Measurements from ENCODE around the gene FOS.

FOS gene

DNA sequence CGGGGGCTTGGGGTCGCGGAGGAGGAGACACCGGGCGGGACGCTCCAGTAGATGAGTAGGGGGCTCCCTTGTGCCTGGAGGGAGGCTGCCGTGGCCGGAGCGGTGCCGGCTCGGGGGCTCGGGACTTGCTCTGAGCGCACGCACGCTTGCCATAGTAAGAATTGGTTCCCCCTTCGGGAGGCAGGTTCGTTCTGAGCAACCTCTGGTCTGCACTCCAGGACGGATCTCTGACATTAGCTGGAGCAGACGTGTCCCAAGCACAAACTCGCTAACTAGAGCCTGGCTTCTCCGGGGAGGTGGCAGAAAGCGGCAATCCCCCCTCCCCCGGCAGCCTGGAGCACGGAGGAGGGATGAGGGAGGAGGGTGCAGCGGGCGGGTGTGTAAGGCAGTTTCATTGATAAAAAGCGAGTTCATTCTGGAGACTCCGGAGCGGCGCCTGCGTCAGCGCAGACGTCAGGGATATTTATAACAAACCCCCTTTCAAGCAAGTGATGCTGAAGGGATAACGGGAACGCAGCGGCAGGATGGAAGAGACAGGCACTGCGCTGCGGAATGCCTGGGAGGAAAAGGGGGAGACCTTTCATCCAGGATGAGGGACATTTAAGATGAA, 630 bp downstream of the FOS start:
- peak overlapping the region; percentile 70 for H3K27ac ChIP-seq
- TF ChIP-seq, protein P1, sequence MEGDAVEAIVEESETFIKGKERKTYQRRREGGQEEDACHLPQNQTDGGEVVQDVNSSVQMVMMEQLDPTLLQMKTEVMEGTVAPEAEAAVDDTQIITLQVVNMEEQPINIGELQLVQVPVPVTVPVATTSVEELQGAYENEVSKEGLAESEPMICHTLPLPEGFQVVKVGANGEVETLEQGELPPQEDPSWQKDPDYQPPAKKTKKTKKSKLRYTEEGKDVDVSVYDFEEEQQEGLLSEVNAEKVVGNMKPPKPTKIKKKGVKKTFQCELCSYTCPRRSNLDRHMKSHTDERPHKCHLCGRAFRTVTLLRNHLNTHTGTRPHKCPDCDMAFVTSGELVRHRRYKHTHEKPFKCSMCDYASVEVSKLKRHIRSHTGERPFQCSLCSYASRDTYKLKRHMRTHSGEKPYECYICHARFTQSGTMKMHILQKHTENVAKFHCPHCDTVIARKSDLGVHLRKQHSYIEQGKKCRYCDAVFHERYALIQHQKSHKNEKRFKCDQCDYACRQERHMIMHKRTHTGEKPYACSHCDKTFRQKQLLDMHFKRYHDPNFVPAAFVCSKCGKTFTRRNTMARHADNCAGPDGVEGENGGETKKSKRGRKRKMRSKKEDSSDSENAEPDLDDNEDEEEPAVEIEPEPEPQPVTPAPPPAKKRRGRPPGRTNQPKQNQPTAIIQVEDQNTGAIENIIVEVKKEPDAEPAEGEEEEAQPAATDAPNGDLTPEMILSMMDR (IDR thresholded peaks at IDR 0.05): no peak
- no peak for TF ChIP-seq ZFX (IDR thresholded peaks at IDR 0.05; ENCODE audit: borderline replicate concordance)

DNA sequence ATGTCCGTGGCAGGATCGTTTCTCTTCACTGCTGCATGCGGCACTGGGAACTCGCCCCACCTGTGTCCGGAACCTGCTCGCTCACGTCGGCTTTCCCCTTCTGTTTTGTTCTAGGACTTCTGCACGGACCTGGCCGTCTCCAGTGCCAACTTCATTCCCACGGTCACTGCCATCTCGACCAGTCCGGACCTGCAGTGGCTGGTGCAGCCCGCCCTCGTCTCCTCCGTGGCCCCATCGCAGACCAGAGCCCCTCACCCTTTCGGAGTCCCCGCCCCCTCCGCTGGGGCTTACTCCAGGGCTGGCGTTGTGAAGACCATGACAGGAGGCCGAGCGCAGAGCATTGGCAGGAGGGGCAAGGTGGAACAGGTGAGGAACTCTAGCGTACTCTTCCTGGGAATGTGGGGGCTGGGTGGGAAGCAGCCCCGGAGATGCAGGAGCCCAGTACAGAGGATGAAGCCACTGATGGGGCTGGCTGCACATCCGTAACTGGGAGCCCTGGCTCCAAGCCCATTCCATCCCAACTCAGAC, 1.2 kb downstream of the FOS start:
- no peak for TF ChIP-seq ZFX (IDR thresholded peaks at IDR 0.05; ENCODE audit: borderline replicate concordance)
- TF ChIP-seq, protein P1 (IDR thresholded peaks at IDR 0.05): no peak
- H3K27ac ChIP-seq: no peak overlapping the region

DNA sequence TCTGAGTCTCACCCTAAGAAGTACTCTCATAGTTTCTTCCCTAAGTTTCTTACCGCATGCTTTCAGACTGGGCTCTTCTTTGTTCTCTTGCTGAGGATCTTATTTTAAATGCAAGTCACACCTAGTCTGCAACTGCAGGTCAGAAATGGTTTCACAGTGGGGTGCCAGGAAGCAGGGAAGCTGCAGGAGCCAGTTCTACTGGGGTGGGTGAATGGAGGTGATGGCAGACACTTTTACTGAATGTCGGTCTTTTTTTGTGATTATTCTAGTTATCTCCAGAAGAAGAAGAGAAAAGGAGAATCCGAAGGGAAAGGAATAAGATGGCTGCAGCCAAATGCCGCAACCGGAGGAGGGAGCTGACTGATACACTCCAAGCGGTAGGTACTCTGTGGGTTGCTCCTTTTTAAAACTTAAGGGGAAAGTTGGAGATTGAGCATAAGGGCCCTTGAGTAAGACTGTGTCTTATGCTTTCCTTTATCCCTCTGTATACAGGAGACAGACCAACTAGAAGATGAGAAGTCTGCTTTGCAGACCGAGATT, 1.7 kb downstream of the FOS start:
- no peak for TF ChIP-seq ZFX (IDR thresholded peaks at IDR 0.05; ENCODE audit: borderline replicate concordance)
- TF ChIP-seq, protein P1 (IDR thresholded peaks at IDR 0.05): no peak
- no peak overlapping the region for H3K27ac ChIP-seq

DNA sequence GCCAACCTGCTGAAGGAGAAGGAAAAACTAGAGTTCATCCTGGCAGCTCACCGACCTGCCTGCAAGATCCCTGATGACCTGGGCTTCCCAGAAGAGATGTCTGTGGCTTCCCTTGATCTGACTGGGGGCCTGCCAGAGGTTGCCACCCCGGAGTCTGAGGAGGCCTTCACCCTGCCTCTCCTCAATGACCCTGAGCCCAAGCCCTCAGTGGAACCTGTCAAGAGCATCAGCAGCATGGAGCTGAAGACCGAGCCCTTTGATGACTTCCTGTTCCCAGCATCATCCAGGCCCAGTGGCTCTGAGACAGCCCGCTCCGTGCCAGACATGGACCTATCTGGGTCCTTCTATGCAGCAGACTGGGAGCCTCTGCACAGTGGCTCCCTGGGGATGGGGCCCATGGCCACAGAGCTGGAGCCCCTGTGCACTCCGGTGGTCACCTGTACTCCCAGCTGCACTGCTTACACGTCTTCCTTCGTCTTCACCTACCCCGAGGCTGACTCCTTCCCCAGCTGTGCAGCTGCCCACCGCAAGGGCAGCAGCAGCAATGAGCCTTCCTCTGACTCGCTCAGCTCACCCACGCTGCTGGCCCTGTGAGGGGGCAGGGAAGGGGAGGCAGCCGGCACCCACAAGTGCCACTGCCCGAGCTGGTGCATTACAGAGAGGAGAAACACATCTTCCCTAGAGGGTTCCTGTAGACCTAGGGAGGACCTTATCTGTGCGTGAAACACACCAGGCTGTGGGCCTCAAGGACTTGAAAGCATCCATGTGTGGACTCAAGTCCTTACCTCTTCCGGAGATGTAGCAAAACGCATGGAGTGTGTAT, 2.4 kb downstream of the FOS start:
- 0 out of 2 replicates have a peak overlapping the region, but pooled peaks have one; percentile 59 for H3K27ac ChIP-seq
- TF ChIP-seq, protein P1 (IDR thresholded peaks at IDR 0.05): no peak
- TF ChIP-seq ZFX (IDR thresholded peaks at IDR 0.05; ENCODE audit: borderline replicate concordance): no peak

DNA sequence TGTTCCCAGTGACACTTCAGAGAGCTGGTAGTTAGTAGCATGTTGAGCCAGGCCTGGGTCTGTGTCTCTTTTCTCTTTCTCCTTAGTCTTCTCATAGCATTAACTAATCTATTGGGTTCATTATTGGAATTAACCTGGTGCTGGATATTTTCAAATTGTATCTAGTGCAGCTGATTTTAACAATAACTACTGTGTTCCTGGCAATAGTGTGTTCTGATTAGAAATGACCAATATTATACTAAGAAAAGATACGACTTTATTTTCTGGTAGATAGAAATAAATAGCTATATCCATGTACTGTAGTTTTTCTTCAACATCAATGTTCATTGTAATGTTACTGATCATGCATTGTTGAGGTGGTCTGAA, 3.0 kb downstream of the FOS start:
- 0 out of 2 replicates have a peak overlapping the region, but pooled peaks have one; percentile 59 for H3K27ac ChIP-seq
- TF ChIP-seq, protein P1 (IDR thresholded peaks at IDR 0.05): no peak
- TF ChIP-seq ZFX (IDR thresholded peaks at IDR 0.05; ENCODE audit: borderline replicate concordance): no peak

DNA sequence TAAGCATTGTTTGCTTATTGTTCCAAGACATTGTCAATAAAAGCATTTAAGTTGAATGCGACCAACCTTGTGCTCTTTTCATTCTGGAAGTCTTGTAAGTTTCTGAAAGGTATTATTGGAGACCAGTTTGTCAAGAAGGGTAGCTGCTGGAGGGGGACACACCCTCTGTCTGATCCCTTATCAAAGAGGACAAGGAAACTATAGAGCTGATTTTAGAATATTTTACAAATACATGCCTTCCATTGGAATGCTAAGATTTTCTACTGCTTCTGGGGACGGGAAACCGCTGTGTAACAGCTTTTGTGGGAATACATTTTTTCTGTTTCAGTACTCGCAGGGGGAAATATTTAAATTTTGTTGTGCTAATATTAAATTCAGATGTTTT, 3.5 kb downstream of the FOS start:
- peak overlapping the region; percentile 59; the same call in 1 of the 2 replicates for H3K27ac ChIP-seq
- TF ChIP-seq, protein P1 (IDR thresholded peaks at IDR 0.05): no peak
- no peak for TF ChIP-seq ZFX (IDR thresholded peaks at IDR 0.05; ENCODE audit: borderline replicate concordance)

DNA sequence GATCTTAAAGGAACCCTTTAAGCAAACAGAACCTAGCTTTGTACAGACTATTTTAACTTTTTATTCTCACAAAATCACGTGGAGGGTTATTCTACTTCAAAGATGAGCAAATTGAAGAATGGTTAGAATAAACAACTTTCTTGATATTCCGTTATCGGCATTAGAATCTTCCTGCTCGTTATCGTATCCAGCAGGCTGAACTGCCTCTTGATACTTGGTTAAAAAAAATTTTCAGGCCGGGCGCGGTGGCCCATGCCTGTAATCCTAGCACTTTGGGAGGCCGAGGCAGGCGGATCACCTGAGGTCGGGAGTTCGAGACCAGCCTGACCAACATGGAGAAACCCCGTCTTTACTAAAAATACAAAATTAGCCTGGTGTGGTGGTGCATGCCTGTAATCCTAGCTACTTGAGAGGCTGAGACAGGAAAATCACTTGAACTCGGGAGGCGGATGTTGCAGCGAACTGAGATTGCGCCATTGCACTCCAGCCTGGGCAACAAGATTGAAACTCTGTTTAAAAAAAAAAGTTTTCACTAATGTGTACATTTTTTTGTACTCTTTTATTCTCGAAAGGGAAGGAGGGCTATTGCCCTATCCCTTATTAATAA, 4.0 kb downstream of the FOS start:
- peak overlapping the region; percentile 59 for H3K27ac ChIP-seq
